Skeletal muscle tissue (tissue), 4 donors: Measurements from ENCODE around the gene MBTPS1. TPM values are rescaled to one million over a fixed set of nuclear protein-coding genes. Genes with fewer than 3 reads are reported as not detected.

Source experiments
- H3K27ac ChIP-seq: one replicate; pipeline ENCODE4 v1.7.0; 2013; ENCODE audit warnings: mild to moderate bottlenecking, low read depth, low read length, inconsistent platforms
- H3K27me3 ChIP-seq, 3 donors: one replicate each; pipeline ENCODE4 v1.7.0; 2013; ENCODE audit warnings: low read length in 3 of 3; ENCODE audit not compliant: control insufficient read depth in 3 of 3, insufficient read depth in 3 of 3
- H3K36me3 ChIP-seq, 3 donors: one replicate each; pipeline ENCODE4 v1.7.0; 2013; ENCODE audit warnings: low read length in 3 of 3; ENCODE audit not compliant: control insufficient read depth in 3 of 3, insufficient read depth in 3 of 3
- H3K4me1 ChIP-seq, 3 donors: one replicate each; pipeline ENCODE4 v1.7.0; 2013; ENCODE audit warnings: low read length in 3 of 3, mild to moderate bottlenecking in 3 of 3; ENCODE audit not compliant: control insufficient read depth in 3 of 3, insufficient read depth in 3 of 3
- H3K4me3 ChIP-seq, 3 donors: one replicate each; pipeline ENCODE4 v1.7.0; 2013; ENCODE audit warnings: low read length in 3 of 3
- H3K9ac ChIP-seq, 3 donors: one replicate each; pipeline ENCODE4 v1.7.0; 2013; ENCODE audit warnings: low read length in 3 of 3, mild to moderate bottlenecking in 3 of 3, moderate library complexity in 2 of 3, low read depth in 1 of 3
- H3K9me3 ChIP-seq, 3 donors: one replicate each; pipeline ENCODE4 v1.7.0; 2013; ENCODE audit warnings: low read length in 3 of 3; ENCODE audit not compliant: control insufficient read depth in 3 of 3
- total RNA-seq: library from RNA; depleted of rRNA; stranded (reverse); fragments of >200 nt; gene quantifications from one replicate; pipeline ENCODE4 v1.2.3, GENCODE V29; 2014
- donor health status: Osteomylitis.

MBTPS1 gene
- total RNA-seq, 1 donor from 2014 or later = 76.7 TPM

- Histone ChIP-seq H3K27me3 (peaks cover 11 to 31% (median 18%) of the 10 kb centered on the region in 3 donors), H3K9me3 (no peaks in the 10 kb centered on the region), H3K36me3 (peaks cover 0 to 2% (median 0%) of the 10 kb centered on the region in 3 donors), H3K4me1 (peaks cover 8 to 12% (median 11%) of the 10 kb centered on the region in 3 donors), H3K9ac (no peak within 1 kb of the TSS), H3K27ac (no peak within 1 kb of the TSS), H3K4me3 (no peak within 1 kb of the TSS)
Observed at GRCh38 chr16:84042308-84042878, 74.3 kb downstream of the MBTPS1 start, which contains the start of gene SLC38A8. Gene SLC38A8, minus strand, starts transcription at chr16:84042795. Its CDS starts 638 bp downstream, at chr16:84042157.

- no peaks in the 10 kb centered on the region for H3K9me3 ChIP-seq
- peaks cover 11 to 31% (median 18%) of the 10 kb centered on the region in 3 donors for H3K27me3 ChIP-seq
- H3K27ac ChIP-seq = no peak overlapping the region
- no peaks in the 10 kb centered on the region for H3K36me3 ChIP-seq
- H3K9ac ChIP-seq = no peak overlapping the region
- no peak overlapping the region for H3K4me3 ChIP-seq
- peaks cover 8 to 15% (median 11%) of the 10 kb centered on the region in 3 donors for H3K4me1 ChIP-seq
Observed at GRCh38 chr16:84041881-84042280, 74.9 kb downstream of the MBTPS1 start.

GRCh38 chr16:84040823-84041820 lies 75.6 kb downstream of the MBTPS1 start:
- peaks cover 8 to 15% (median 11%) of the 10 kb centered on the region in 3 donors for H3K4me1 ChIP-seq
- H3K27ac ChIP-seq = no peak overlapping the region
- H3K27me3 ChIP-seq = peaks cover 11 to 31% (median 18%) of the 10 kb centered on the region in 3 donors
- peak overlapping the region in 2 of 3 donors; percentile 32 to 58 for H3K9ac ChIP-seq
- H3K4me3 ChIP-seq = peak overlapping the region; percentile 38 to 52 (median 40)
- H3K9me3 ChIP-seq = peaks cover 0 to 3% (median 2%) of the 10 kb centered on the region in 3 donors
- H3K36me3 ChIP-seq = no peaks in the 10 kb centered on the region

DNA sequence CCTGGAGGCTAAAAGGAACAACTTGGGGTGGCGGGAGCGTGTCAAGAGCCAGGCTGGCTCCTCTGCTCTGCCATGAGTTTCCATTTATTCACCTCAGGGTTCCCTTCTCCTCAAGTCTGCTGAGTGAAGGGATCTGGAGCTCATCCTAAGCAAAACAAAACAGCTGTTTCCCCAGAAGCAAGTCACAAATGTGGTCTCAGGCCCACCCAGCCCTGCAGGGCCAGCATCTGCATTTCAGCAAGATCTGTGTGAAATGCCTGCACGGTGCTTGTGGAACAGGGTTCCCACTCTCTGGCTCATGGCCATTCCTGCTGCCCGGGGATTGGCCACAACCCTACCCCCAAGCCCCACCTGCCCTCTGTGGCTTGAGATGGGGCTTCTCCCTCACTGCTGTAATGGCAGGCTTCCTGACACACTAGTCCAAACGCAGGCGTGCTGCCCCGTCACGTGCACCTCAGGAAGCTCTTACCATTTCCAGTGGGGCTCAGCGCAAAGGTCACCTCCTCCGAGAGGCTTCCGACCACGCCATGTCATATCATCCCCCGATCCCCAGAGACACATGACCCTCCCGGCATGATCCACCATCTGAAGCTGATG lies 76.4 kb downstream of the MBTPS1 start:
- Histone ChIP-seq H3K9ac (peak overlapping the region in 1 of 3 donors; percentile 47), H3K4me1 (peaks cover 8 to 15% (median 11%) of the 10 kb centered on the region in 3 donors), H3K4me3 (peak overlapping the region in 2 of 3 donors; percentile 38 to 52), H3K36me3 (no peaks in the 10 kb centered on the region), H3K9me3 (peaks cover 0 to 3% (median 2%) of the 10 kb centered on the region in 3 donors), H3K27ac (no peak overlapping the region), H3K27me3 (peaks cover 11 to 31% (median 18%) of the 10 kb centered on the region in 3 donors)

GRCh38 chr16:84039696-84040095 lies 77.0 kb downstream of the MBTPS1 start:
- Histone ChIP-seq H3K4me3 (no peak overlapping the region), H3K27me3 (peaks cover 11 to 31% (median 18%) of the 10 kb centered on the region in 3 donors), H3K9ac (no peak overlapping the region), H3K9me3 (peaks cover 0 to 3% (median 2%) of the 10 kb centered on the region in 3 donors), H3K36me3 (no peaks in the 10 kb centered on the region), H3K4me1 (peaks cover 8 to 15% (median 11%) of the 10 kb centered on the region in 3 donors), H3K27ac (no peak overlapping the region)

DNA sequence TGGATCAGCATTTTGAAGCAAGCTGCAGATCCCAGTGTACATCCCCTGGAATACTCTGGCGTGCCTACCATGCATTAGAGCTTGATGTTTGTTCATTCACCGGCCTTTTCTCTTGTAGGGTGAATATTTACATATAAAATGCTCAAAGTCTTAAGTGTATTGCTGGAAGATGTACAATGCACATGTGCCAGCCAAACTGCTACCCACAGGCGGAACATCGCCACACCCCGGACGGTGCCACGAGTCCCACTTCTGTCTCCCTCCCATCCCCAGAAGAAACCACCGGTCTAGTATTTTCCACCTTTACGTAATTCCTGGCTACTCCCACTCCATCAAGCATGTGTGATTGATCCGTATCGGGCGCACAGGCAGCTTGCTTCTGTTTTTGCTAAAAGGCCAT lies 78.3 kb downstream of the MBTPS1 start:
- Histone ChIP-seq H3K4me1 (peaks cover 8 to 15% (median 11%) of the 10 kb centered on the region in 3 donors), H3K9ac (no peak overlapping the region), H3K27ac (no peak overlapping the region), H3K4me3 (no peak overlapping the region), H3K36me3 (no peaks in the 10 kb centered on the region), H3K27me3 (peaks cover 11 to 31% (median 18%) of the 10 kb centered on the region in 3 donors), H3K9me3 (peaks cover 0 to 3% (median 2%) of the 10 kb centered on the region in 3 donors)

- Histone ChIP-seq H3K9ac (peak overlapping the region in 1 of 3 donors; percentile 16), H3K36me3 (no peaks in the 10 kb centered on the region), H3K27ac (no peak overlapping the region), H3K27me3 (peaks cover 11 to 18% (median 17%) of the 10 kb centered on the region in 3 donors), H3K4me1 (peaks cover 8 to 15% (median 11%) of the 10 kb centered on the region in 3 donors), H3K4me3 (no peak overlapping the region), H3K9me3 (peaks cover 0 to 3% (median 2%) of the 10 kb centered on the region in 3 donors)
Observed at GRCh38 chr16:84036982-84037425, 79.7 kb downstream of the MBTPS1 start.

DNA sequence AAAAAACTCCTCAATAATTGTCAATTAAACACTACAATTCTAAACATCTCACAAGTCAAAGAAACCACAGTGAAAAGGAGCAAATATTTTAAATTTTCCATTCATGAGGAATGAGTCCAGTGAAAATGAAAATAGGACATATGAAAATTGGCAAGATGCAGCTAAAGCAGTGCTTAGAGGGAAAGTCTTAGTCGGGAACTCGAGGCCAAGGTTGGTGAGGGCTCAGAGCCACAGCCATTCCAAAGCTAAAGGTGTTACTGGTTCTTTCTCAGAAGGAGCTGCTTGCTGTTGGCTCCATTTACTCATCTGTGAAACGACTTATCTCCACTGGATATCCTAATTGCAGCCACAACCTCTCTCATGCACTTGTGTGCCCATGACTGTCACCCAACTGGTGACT lies 80.6 kb downstream of the MBTPS1 start:
- Histone ChIP-seq H3K9ac (no peak overlapping the region), H3K27ac (no peak overlapping the region), H3K27me3 (peaks cover 11% of the 10 kb centered on the region in 3 donors), H3K4me3 (no peak overlapping the region), H3K9me3 (peaks cover 0 to 3% (median 2%) of the 10 kb centered on the region in 3 donors), H3K4me1 (peaks cover 8 to 14% (median 11%) of the 10 kb centered on the region in 3 donors), H3K36me3 (no peaks in the 10 kb centered on the region)

DNA sequence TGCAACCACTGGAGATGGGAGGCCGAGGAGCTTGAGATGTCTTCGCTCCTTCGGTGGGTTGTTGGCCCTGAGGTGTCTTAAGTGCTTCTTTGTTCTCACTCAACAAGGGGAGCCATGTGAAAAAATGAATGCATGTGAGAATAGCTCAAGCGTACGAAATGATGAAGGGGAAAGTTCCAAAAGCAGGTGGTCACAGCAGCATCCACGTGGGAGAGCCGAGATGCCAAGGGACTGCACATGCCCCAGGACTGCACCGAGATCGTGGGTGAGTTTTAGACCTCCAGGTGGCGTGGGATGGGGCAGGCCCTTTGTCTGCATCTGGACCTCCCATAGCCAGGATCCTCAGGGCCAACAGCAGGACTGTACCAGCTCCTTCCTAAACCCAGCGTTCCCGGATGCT lies 82.2 kb downstream of the MBTPS1 start:
- no peak overlapping the region for H3K9ac ChIP-seq
- H3K4me3 ChIP-seq = no peak overlapping the region
- no peak overlapping the region for H3K27ac ChIP-seq
- H3K27me3 ChIP-seq = peaks cover 8 to 10% (median 8%) of the 10 kb centered on the region in 3 donors
- peaks cover 0 to 3% (median 2%) of the 10 kb centered on the region in 3 donors for H3K9me3 ChIP-seq
- H3K36me3 ChIP-seq = no peaks in the 10 kb centered on the region
- H3K4me1 ChIP-seq = peaks cover 0 to 3% (median 0%) of the 10 kb centered on the region in 3 donors
